ENCODE data around the gene SLC16A12. TPM values are rescaled to one million over a fixed set of nuclear protein-coding genes. Genes with fewer than 3 reads are reported as not detected.

The SLC16A12 gene
- total and polyA plus RNA-seq, 2 donors (not counting 3 experiments of a cell fraction or from before 2014, with no cell fraction given), result not detected

GRCh38 chr10:89540420-89540949 lies 5.1 kb upstream of the SLC16A12 start:
- CTCF ChIA-PET, result interaction anchor here (0.7 kb wide), 1 partner anchor 11 kb away, joined by 3 read pairs; no protein-coding TSS in a partner anchor
- no peaks in the 10 kb centered on the region for H3K79me2 ChIP-seq (ENCODE audit: control insufficient read depth, insufficient read depth, low read length)
- TF ChIP-seq POLR2A (IDR thresholded peaks at IDR 0.05; ENCODE audit: low read depth, low read length) (no peak), JUN (IDR thresholded peaks at IDR 0.05; ENCODE audit: borderline replicate concordance, insufficient read depth, insufficient read length, low read depth) (no peak), GATA2 (IDR thresholded peaks at IDR 0.05; ENCODE audit: insufficient read depth, insufficient read length, low read depth, low read length) (no peak), MAX (IDR thresholded peaks at IDR 0.05; ENCODE audit: insufficient read depth, insufficient read length) (no peak), MYC (IDR thresholded peaks at IDR 0.05; ENCODE audit: low read depth, low read length) (no peak), POLR2AphosphoS5 (IDR thresholded peaks at IDR 0.05; ENCODE audit: insufficient read depth, low read depth, low read length) (no peak), CTCF (IDR thresholded peaks at IDR 0.05; ENCODE audit: extremely low read depth in 1 of 2, insufficient read depth in 1 of 2, low read depth in 1 of 2, low read length in 2 of 2) (no peak), EZH2 (IDR thresholded peaks at IDR 0.05; ENCODE audit: borderline replicate concordance, low read depth, low read length, severe bottlenecking) (no peak), FOS (IDR thresholded peaks at IDR 0.05; ENCODE audit: borderline replicate concordance, insufficient read depth, low read length) (no peak)
- no peak overlapping the region for H3K9ac ChIP-seq (replicated peaks; ENCODE audit: extremely low read depth, insufficient read depth, low read length)
- POLR2A ChIA-PET, result no interaction called here
- no peak overlapping the region for H2AFZ ChIP-seq (ENCODE audit: low read depth, low read length)
- no peaks in the 10 kb centered on the region for H3K4me1 ChIP-seq (ENCODE audit: control insufficient read depth, extremely low read depth, insufficient read depth, low read length)
- DNase-seq (ENCODE audit: low read depth, low spot score) (no peak), FAIRE-seq (no peak)
- H3K4me3 ChIP-seq (replicated peaks in 1 of 3; ENCODE audit: insufficient read depth in 1 of 3, low read depth in 1 of 3, low read length in 3 of 3), result no peak overlapping the region
- no peaks in the 10 kb centered on the region for H4K20me1 ChIP-seq (replicated peaks; ENCODE audit: control insufficient read depth, extremely low read depth, insufficient read depth, low read length)
- dilution Hi-C loops (cut with MboI; ENCODE audit: extremely low pct_ligation_motif_present, low sequenced_read_pairs), result no loop called here
- no peak overlapping the region for H3K27ac ChIP-seq (ENCODE audit: insufficient read depth, low read depth, low read length)
- intact Hi-C loops (cut with micrococcal nuclease), result no loop called here
- no peaks in the 10 kb centered on the region for H3K36me3 ChIP-seq (ENCODE audit: control insufficient read depth in 2 of 2, extremely low read depth in 1 of 2, insufficient read depth in 2 of 2, low read length in 2 of 2)
- H3K9me3 ChIP-seq (replicated peaks; ENCODE audit: control insufficient read depth, insufficient read depth, low read length), result no peaks in the 10 kb centered on the region
- no TSS peak for BruUV-seq (replicated peaks)
- peaks cover 19 to 26% of the 10 kb centered on the region in 2 experiments for H3K27me3 ChIP-seq (ENCODE audit: control insufficient read depth in 2 of 2, insufficient read depth in 2 of 2, low read length in 2 of 2)
- H3K4me2 ChIP-seq (ENCODE audit: insufficient read depth, low read length), result no peak overlapping the region
- no peaks in the 10 kb centered on the region for H3K9me1 ChIP-seq (replicated peaks; ENCODE audit: control insufficient read depth, extremely low read depth, insufficient read depth, low read length)

Measured in endothelial cell of umbilical vein (primary cell).